GM21529 (cell line): ENCODE measurements around the gene CCR9.
"Not testable (repeated sequence)": the region's sequence is repeated elsewhere in the genome, so short reads cannot be mapped to it uniquely, and the experiment has no call there.

Experiments
- ATAC-seq: cut with Tn5 transposase; IDR thresholded peaks from one replicate; pipeline ENCODE4 v1.9.1; 2021; ENCODE audit not compliant: unreplicated experiment

Gene CCR9, protein sequence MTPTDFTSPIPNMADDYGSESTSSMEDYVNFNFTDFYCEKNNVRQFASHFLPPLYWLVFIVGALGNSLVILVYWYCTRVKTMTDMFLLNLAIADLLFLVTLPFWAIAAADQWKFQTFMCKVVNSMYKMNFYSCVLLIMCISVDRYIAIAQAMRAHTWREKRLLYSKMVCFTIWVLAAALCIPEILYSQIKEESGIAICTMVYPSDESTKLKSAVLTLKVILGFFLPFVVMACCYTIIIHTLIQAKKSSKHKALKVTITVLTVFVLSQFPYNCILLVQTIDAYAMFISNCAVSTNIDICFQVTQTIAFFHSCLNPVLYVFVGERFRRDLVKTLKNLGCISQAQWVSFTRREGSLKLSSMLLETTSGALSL

DNA sequence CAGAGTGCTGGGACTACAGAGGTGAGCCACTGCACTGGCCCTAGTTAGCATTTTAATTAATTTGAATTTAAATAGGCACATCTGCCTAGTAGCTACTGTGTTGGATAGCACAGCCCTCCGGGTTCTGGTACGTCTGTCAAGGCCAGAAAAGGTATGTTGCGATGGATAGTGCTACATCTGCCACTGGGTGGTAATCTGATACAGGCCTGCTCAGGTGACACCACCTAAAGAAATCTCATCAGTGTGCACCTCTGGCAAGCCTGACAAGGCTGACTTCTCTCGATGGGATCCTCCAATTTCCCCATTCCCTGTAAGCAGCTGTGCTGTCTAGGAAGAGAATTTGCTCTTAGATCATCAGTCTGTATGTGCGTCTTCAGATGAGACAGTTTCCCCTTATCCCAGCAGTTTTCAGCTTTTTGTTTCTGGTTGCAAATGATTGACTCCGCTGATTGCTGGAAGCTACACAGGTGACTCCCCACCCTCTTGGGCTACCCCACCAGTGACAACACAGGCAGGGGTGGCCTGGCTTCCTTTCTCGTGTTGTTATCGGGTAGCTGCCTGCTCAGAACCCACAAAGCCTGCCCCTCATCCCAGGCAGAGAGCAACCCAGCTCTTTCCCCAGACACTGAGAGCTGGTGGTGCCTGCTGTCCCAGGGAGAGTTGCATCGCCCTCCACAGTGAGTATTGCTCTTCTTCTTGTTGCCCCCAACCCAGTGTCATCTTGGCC lies at the start of gene CCR9:
Gene CCR9 (plus strand): TSS at position 565 of the 727 bp plus-strand sequence. CDS start 8,391 bp downstream, outside the sequence.
- no peak for ATAC-seq

- no peak for ATAC-seq
These were observed 47.9 kb upstream of the CCR9 start for GRCh38 chr3:45838466-45838865.

DNA sequence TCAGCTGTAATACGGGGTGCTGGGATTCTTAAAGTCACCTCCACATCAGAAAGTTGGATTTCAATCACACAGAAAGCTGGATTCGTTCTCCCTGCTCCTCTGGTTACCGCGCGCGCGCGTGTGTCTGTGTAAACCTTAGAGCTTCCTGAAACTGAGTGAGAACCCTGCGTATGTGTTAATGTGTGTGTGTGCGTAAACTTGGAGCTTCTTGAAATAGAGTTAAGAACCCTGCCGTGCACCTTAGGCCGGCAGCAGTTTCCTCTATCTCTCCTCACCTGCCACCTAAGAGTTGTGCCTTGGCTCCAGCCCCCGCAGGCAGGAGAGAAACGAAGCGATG lies 45.0 kb upstream of the CCR9 start:
- peak; percentile 18 for ATAC-seq

GRCh38 chr3:45841757-45842491 lies 44.4 kb upstream of the CCR9 start, which contains the start of gene LZTFL1:
Gene LZTFL1 (minus strand): TSS chr3:45842119. CDS start chr3:45841991, 128 bp downstream.
- ATAC-seq = peak; percentile 92

DNA sequence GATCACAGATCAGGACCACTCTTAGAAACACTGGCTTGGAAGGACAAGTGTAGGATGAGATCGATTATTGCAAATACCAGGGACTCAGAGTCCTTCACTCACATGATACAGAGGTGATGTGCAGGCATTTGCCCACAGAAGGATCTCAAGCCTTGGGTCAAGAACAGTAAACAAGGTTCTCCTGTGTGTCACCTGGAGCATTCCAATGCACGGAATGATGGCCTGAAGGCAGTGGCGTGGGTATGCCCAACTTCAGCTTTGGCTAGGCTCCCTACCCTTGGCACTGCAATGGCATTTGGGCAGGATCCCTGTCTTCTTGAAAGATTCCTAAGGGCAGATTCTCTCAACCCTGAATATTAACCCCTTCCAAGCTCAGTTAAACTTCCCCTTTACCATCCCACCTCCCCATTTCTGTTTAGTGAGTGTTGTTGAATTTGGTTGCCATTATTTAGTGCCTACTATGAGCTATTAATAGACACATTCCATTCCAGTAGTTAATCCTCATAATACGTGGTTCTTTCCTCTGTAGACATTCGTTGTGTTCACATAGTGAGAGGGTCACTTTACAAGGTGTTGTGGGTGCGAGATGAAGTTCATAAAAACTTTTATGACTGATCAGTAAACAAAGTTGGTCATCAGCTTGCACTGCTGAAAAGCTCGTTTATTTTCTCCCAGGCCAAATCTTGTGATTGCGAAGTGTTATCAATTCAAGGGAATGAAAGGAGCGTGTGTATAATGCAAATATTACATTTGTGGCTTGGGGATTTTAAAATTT lies 43.3 kb upstream of the CCR9 start:
- ATAC-seq = no peak

- ATAC-seq = no peak
These were observed 41.7 kb upstream of the CCR9 start for GRCh38 chr3:45844616-45845015.

- ATAC-seq = no peak
These were observed 38.0 kb upstream of the CCR9 start for GRCh38 chr3:45848392-45848791.

- no peak for ATAC-seq
These were observed 33.5 kb upstream of the CCR9 start for GRCh38 chr3:45852828-45853227.

- not testable (repeated sequence) for ATAC-seq
These were observed 30.0 kb upstream of the CCR9 start for GRCh38 chr3:45856323-45856722.

DNA sequence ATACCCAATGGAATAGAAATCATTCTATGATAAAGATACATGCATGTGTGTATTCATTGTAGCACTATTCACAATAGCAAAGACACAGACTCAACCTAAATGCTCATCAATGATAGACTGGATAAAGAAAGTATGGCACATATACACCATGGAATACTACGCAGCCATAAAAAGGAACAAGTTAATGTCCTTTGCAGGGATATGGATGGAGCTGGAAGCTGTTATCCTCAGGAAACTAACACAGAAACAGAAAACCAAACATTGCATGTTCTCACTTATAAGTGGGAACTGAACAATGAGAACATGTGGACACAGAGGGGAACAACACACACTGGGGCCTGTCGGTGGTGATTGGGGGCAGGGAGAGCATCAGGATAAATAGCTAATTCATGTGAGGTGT lies 29.3 kb upstream of the CCR9 start:
- ATAC-seq = not testable (repeated sequence)

DNA sequence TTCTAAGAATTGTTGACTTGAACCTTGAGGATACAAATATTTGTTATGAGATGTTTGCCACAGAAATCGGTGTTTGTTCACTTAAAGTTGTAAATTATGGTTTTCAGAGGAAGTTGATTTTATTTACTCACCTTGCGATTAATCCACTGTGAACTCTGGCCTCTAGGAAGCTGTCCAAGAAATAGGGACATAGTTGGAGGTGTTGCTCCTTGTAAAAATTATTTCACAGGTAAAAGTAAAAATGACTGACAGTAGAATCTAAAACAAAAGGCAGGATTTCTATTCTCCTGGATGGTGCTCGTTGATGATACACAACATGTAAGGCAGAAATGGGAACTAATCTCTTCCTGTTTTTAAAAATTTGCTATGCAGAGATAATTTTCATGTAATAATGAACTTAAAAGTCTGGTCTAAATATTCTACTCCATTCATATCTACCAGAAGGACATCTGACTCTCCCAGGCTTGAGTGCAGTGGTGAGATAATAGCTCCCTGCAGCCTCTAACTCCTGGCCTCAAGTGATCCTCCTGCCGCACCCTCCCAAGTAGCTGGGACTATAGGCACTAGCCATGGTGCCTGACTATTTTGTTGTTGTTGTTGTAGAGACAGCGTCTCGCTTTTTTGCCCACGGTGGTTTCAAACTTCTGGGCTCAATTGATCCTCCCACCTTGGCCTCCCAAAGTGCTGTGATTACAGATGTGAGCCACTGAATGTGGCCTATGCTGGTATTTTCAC lies 27.4 kb upstream of the CCR9 start:
- no peak for ATAC-seq

GRCh38 chr3:45860481-45860880 lies 25.9 kb upstream of the CCR9 start:
- ATAC-seq = no peak

GRCh38 chr3:45861043-45861719 lies 25.2 kb upstream of the CCR9 start:
- peak; percentile 55 for ATAC-seq

GRCh38 chr3:45864760-45865519 lies 21.4 kb upstream of the CCR9 start:
- peak; percentile 74 for ATAC-seq

DNA sequence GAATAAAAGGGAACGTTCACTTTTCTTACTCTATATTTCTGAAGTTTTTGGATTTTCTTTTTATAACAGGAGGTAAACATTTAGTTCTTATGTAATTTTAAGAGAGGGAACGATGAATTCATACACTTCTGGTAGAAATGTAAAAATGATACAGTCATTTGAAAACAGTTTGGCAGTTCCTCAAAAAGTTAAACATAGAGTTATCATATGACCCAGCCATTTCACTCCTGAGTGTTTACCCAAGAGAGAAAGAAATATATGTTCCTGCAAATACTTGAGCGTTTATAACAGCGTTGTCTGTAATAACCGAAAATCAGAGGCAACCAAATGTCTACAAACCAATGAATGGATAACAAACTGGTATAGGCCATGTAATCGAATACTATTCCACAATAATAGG lies 20.8 kb upstream of the CCR9 start:
- ATAC-seq = no peak

DNA sequence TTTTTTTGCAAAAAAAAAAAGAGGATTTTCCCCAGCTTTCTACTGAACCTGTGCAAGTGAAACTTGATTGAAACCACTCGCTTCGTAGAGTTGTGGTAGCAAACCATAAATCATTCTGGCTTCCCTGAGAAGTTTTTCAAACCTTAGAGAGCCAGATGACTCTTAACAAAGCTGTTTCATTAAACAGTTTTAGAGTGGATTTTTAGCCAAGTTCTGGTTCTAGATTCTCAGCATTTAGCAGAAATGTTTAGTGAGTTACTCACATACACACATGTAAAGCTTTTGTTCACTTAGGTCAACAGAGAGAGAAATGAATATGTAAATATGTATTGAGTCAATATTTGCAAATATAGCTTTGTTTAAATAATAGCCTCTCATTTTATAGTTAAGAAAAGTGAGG lies 18.1 kb upstream of the CCR9 start:
- ATAC-seq = no peak

DNA sequence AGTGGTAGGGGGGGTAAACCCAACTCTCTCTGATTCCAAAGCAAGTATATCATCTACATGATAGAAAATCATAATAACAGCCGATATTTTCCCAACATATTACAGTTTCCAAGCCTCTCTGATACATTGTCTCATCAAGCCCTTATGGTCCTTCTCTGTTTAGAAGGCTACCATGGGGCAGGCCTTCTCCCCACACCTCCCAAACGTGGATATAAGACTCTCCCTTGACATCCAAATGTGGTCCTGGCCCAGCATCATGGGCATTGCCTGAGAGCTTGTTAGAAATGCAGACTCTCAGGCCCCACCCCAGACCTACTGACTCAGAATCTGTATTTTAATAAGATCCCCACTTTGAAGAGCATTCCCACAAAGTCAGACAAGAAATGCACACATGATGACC lies 17.7 kb upstream of the CCR9 start:
- no peak for ATAC-seq

DNA sequence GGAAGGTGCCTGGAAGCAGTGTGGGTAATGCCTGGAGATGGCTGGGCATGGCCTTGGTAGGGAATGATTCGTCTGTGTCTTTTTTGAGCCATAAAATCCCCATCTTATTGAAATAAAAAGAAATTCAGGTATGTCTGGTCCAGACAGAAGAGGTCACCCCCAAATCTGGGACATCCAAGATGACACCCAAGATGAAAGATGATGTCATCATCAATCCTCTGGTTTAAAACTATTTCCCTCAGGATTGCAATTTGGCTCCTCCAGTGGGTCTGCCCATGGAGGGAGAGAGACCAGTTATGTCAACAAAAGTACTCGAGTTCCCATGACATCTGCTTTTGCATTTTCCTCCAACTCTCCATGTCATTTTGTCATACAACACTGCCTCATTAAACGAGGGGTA lies 16.7 kb upstream of the CCR9 start:
- no peak for ATAC-seq

GRCh38 chr3:45870099-45870498 lies 16.2 kb upstream of the CCR9 start:
- ATAC-seq = no peak
